GM12864 (cell line): Measurements from ENCODE around the gene DSTN.

Experiments
- DNase-seq: peaks from one replicate; pipeline ENCODE4 v3.0.0-alpha.2; 2011; ENCODE audit warnings: low read depth
- H3K4me3 ChIP-seq: 2 replicates; pipeline ENCODE4 v1.5.1; 2011; ENCODE audit warnings: mild to moderate bottlenecking, low read depth, low read length, control low read depth
- CTCF ChIP-seq: IDR thresholded peaks from 2 replicates; pipeline ENCODE4 v1.5.1; 2011; ENCODE audit warnings: low read depth, mild to moderate bottlenecking, moderate library complexity, low read length, control low read depth, inconsistent platforms; ENCODE audit errors: missing control alignments

Gene DSTN

GRCh38 chr20:17628101-17628841 lies 58.4 kb downstream of the DSTN start:
- H3K4me3 ChIP-seq = no peak overlapping the region
- no peak for DNase-seq
- no peak for TF ChIP-seq CTCF

- no peak for TF ChIP-seq CTCF
- DNase-seq = no peak
- no peak overlapping the region for H3K4me3 ChIP-seq
Measured at GRCh38 chr20:17629025-17629424, 59.1 kb downstream of the DSTN start.

DNA sequence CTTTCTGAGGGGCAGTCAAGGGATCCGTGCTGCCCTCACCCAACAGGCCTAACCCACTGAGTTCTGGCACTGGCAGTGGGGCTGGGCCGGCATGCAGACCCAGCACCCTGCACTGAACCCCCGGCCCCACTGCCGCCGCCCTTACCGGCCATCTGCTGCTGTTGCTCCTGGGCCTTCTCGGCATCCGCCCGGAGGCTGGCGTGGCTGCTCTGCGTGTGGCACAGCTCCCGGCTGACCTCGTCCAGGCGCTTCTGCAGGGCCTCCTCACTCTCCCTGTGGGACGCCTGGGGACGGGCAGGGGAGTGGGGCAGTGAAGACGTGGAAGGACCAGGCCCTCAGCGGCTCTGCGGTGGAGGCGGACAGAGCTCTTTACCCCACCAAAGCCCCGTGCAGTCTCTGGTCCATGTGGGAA lies 59.8 kb downstream of the DSTN start:
- no peak overlapping the region for H3K4me3 ChIP-seq
- DNase-seq = no peak
- no peak for TF ChIP-seq CTCF

DNA sequence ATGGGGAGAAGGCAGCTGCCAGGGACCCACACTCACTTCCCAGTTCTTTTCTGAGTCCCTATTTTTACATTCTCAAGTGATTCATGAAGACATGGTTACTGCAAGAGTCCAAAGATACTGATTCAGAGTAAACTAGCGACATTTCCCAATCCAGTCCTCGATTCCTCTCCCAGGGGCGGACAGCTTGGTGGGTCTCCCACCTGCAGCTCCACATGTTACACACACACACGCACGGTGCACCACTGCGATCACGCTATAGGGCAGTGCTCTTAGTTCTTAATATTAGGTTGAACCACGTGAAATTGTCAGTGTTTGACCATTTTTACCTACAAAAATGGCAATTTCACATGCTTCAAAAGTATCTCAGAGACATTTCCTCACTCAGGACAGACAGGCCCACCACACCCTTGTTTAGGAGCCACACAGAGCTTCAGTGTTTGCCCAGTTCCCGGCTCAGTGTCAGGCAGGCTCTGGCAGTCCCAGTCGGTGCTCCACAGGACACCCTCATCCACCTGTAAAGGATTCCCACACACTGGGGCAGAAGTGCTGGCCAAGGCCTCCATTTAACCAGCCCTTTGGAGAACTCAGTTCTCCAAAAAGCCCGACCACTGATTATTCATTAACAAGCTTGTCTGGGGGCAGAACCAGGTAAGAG lies 60.4 kb downstream of the DSTN start:
- no peak for TF ChIP-seq CTCF
- DNase-seq = no peak

GRCh38 chr20:17630806-17631195 lies 60.9 kb downstream of the DSTN start:
- no peak for TF ChIP-seq CTCF
- no peak overlapping the region for H3K4me3 ChIP-seq
- DNase-seq = no peak

More for the DNA sequence above, 60.4 kb downstream of the DSTN start:
- H3K4me3 ChIP-seq = no peak overlapping the region

DNA sequence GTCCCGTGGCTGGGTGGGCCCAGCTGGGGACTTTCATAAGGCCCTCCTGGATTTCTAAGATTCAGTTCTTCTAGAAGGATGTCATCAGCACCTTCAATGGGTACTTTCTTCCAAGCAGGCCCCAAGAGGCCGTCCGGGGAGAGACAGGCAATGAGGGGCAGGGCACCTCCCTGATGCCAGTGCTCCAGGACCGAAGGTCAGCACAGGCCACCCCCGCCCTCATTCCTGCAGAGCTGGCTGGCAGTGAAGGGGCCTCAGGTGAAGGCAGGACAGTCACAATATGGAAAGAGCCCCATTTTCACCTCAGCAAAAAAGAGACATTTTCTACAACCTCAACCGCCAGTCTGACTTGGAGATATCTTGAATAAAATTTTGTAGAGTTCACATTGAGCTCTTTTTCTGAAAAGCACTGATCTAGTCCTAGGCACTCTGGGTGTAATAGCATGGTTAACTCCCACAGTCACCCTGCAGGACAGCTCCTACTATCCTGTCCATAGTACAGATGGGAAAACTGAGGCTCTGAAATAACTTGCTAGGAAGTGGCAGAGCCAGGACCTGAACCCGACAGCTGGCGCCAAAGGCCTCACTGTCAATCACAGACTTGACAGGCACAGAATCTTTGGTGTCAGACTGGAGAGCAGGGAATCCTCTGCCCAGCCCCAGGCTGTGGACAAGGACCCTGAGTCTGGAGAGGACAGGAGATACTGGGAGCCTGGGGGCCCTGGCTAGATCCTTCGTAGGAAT lies 61.9 kb downstream of the DSTN start:
- no peak overlapping the region for H3K4me3 ChIP-seq
- no peak for DNase-seq
- no peak for TF ChIP-seq CTCF
